Measurements from ENCODE around the gene CDC42BPB.

The CDC42BPB gene
- 0.58 to 23.2 (median 6.2) reads per million in 4 experiments for total RNA-seq

DNA sequence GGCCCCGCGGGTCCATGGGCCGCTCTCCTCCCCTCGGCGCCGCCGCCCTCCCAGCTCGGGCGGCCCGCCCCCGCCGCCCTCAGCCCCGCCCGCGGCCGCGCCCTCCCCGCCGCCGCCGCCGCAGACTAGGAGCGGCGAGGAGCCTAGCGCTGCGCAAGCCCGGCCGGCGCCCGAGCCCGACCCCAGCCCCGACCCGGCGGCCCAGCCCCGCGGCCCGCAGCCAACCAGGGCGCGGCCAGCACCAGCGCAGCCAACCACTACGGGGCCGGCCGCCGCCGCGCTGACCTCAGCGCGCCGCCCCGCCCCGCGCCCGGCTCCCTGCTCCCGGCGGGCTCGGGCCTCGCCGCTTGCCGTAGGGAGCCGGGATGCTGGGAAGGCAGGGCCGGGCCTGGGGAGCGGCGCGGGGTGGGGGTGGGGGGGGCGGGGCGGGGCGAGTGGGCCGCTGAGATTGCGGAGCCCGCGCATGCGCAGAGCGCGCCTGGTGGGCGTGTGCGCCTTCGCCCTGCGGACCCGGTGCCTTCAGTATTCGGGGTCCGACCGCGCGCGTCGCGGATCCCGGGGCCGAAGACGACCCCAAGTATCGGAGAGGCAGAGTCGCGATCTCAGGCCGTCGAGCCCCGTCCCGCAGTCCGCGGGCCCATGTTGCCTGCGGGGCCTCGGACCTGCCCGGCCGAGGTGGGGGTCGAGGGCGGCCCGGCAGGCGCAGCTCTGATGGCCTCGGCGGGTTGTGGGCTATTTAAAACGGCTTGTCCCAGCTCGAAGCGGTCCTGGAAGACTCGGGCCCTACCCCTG lies at the start of gene CDC42BPB:
CDC42BPB (minus strand) TSS at position 178 of the 792 bp plus-strand sequence. CDS start 376 bp downstream, outside the sequence.
- DNase-seq: peak; percentile 36

GRCh38 chr14:103105580-103106150 lies 48.3 kb upstream of the CDC42BPB start:
- no peak for DNase-seq

DNA sequence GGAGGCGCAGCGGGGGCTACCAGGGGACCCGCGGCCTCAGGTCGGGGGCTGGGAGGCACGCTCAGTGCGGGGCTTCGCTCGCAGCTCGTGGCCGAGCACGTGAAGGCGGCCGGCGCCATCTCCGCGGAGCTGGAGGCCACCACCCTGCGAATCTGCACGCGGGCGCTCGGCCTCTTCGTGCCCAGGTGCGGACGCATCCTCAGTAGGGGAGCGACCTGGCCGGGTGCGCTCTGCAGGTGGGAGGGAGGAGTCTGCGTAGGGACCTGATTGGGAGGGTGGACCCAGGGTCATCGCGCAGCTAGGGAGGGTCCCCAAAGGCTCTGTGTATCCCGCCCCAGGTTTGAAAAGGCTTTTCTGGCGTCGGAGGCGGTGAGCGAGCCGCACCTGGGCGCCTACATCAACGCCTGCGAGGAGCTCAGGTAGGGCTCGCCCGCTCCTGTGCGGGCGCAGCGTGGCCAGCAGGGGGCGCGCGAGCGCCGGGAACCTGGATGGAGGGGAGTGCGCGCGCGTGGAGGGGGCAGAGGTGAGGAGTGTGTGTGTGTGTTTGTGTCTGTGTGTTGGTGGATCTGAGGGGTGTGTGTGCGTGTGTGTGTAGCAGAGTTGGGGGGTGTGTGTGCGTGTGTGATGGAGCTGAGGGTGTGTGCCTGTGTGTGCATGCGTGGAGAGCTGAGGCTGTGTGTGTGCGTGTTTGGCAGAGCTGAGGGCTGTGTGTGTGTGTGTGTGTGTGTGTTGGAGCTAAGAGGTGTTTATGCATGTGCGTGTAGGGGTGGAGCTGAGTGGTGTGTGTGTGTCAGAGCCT lies 47.5 kb upstream of the CDC42BPB start:
- peak; percentile 69 for DNase-seq

GRCh38 chr14:103104389-103104653 lies 47.0 kb upstream of the CDC42BPB start:
- DNase-seq: no peak

DNA sequence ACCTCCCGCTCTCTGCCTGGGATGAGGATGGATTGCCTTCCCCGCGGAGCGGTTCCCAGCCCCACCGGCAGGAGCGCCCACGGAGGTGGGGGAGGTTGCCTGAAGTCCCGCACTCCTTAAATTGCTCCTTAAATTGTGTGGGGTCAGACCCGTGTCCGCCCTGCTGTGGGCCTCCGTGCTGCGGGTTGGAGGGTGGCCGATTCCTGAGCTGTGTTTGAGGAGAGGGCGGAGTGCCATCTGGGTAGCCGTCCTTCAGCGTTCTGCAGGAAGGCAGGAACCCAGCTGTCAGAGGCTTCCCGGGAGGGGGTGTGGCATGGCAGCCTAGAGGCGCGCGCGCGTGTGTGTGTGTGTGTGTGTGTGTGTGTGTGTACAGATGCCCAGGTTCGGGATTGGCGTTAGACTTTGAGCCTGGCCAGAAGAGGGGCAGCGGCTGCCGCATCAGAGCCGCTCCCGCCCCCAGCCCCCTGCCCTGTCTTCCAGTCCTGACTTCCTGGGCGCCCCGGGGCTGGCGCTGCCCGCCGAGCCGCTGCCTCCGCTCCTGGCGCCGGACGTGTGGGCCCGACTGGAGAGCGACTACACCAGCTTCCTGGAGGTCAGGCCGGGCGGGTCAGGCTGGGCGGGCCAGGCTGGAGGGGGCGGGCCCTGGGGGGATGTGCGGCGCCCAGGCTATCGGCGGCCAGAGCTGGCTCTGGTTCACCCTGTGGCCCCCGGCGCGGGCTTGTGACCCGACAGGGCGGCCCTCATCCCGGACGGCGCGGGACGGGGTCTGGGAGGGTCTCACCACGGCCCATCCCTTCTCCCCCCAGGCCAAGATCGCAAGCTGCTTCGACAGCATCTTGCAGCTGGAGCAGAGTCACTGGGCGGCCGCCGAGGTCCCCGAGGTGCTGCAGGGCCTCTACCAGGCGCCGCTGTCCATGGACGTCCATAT lies 46.4 kb upstream of the CDC42BPB start:
- no peak for DNase-seq

DNA sequence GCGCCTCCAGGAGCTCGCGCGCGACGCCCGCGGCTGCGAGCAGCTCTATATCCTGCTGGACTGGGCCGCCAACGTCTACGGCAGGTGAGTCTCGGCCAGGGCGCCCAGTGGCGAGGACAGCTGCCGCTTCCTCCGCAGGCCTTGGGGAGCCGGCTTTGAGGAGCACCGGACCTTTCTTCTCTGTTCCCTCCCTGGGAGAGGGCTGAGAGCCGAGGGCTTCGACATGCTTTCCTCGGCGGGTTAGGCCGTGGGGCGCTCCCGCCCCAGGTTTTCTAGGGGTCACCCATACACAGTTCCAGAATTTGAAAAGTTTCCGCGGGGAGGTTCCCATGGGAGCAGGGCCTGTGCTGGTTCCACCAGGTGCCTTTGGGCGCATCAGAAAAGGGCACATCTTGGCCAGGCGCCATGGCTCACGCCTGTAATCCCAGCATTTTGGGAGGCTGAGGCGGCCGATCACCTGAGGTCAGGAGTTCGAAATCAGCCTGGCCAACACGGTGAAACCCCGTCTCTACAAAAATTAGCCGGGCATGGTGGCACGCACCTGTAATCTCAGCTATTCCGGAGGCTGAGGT lies 45.4 kb upstream of the CDC42BPB start:
- no peak for DNase-seq

- DNase-seq: no peak
Measured at GRCh38 chr14:103101963-103102688, 44.8 kb upstream of the CDC42BPB start.

DNA sequence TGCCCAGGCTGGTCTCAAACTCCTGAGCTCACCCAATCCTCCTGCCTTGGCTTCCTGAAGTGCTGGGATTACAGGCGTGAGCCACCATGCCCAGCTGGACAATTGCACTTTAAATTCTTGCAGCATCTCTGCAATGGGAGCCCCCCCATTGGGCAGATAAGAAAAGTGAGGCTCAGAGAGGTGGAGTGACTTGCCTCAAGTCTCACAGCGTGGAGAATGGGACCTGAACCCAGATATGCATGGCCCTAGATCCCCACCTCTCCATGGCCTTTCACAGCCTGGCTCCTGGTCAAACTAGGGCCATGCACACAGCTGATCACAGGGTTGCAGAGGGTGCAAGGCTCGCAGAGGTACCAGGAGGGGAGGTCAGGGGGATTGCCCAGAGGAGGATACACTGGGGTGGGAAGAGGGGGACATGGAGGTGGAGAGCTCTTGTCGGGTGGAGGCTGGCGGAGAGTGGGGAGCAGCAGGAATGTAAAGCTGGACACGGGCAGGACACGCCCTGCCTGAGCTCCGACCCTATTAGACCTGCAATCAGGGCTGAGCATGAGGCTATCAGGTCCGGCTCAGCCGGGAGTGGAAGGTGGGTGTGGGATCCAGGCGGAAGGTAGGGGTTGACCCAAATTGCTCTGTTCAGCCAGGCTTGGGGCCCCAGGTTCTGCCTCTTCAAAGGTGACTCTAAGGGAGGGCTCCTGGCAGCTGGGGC lies 44.1 kb upstream of the CDC42BPB start:
- DNase-seq: no peak

GRCh38 chr14:103100281-103101121 lies 43.2 kb upstream of the CDC42BPB start:
- DNase-seq: no peak

GRCh38 chr14:103099733-103100280 lies 42.5 kb upstream of the CDC42BPB start:
- no peak for DNase-seq

DNA sequence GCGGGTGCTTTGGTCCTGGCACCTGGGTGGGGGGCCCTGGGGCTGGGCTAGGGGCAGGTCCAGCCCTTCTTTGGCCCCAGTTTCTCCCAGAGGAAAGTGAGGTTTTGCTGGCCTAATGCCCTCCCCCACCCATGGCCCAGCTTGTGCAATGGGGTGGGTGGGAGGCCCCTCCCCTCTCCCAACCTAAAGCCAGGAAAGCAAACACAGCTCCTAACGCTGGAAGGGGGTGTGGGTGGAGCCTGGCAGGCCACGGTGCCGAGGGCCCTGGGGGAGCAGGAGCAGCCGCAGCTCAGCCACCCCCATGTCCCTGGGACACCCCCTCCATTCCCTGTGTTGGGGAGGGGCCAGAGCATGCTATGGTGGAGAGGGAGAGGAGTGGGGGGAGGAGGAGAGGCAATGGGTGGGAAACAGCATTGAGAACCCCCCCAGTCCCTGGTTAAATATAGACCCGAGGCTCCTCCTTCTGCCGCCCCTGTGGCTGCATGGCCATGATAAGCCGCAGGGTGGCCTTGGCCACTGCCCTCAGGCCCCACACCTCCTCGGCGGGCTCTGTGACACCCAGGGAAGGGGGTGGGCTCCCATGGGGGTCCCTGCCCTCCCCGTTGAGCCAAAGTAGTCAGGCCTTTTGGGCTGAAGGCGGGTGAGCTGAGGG lies 41.9 kb upstream of the CDC42BPB start:
- DNase-seq: no peak

GRCh38 chr14:103097994-103098957 lies 40.9 kb upstream of the CDC42BPB start:
- no peak for DNase-seq

GRCh38 chr14:103097244-103097993 lies 40.1 kb upstream of the CDC42BPB start:
- DNase-seq: no peak

DNA sequence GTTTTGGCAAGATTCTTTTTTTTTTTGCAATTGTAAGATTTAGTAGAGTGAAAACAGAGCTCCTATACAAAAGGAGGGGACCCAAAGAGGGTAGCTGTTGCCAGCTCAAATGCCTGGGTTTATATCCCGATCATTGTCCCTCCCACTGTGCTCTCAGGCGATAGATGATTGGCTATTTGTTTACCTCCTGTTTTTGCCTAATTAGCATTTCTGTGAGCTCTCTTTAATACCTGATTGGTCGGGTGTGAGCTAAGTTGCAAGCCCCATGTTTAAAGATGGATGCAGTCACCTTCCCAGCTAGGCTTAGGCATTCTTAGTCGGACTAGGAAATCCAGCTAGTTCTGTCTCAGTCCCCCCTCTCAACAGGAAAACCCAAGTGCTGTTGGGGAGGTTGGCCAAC lies 39.0 kb upstream of the CDC42BPB start:
- DNase-seq: no peak

DNA sequence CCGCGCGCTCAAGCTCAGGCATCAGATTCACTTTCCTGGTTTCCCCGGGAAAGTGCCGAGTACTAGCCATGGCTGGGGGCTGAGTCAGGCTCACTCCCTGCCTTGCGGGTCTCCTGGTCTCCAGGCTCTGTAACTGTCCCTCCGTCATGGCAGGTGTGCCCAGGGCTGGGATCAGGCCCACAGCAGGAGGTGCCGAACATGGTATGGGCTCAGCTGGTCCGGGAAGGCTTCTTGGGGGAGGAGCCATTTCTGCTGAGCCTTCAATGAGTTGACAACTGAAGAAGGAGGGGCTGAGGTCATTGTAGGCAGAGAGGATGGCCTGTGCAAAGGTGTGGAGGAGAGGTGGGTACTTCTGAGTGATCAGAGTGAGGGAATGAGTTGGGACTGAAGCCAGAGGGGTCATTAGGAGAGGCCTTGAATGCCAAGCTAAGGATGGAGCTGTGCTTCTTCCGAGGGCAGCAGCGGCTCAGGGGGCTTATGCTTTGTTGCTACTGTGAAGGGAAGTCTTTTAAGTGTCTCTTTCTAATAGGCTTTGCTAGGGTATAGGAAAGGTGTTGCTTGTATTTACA lies 37.9 kb upstream of the CDC42BPB start:
- no peak for DNase-seq

- DNase-seq: no peak
Measured at GRCh38 chr14:103094406-103095209, 37.3 kb upstream of the CDC42BPB start, which contains the start of gene EXOC3L4. Gene EXOC3L4 (plus strand): TSS chr14:103094725. CDS start chr14:103100220, 5,495 bp downstream.
